DND-41 (cell line): ENCODE measurements around the gene DTNB.
"Not testable (repeated sequence)": the region's sequence is repeated elsewhere in the genome, so short reads cannot be mapped to it uniquely, and the experiment has no call there.

Experiments used
- ATAC-seq: fragments of 200-7000 bp; cut with Tn5 transposase; 3 replicates; pipeline ENCODE4 v1.9.1; 2021; ENCODE audit warnings: low read depth; ENCODE audit not compliant: insufficient read depth
- DNase-seq: peaks from one replicate; pipeline ENCODE4 v3.0.0-alpha.2; 2020
- H2AFZ ChIP-seq: 2 replicates; pipeline ENCODE4 v1.6.0; 2012; ENCODE audit warnings: low read depth, low read length
- H3K27ac ChIP-seq: 2 replicates; pipeline ENCODE4 v1.5.1; 2012; ENCODE audit warnings: low read length, inconsistent platforms
- H3K27me3 ChIP-seq: fragments of 200-600 bp; sonication (generic); 2 replicates; pipeline ENCODE4 v1.6.0; 2012; ENCODE audit warnings: low read length, mild to moderate bottlenecking, inconsistent platforms; ENCODE audit not compliant: insufficient read depth, poor library complexity
- H3K36me3 ChIP-seq: 2 replicates; pipeline ENCODE4 v1.5.1; 2012; ENCODE audit warnings: low read length, inconsistent platforms; ENCODE audit not compliant: insufficient read depth
- H3K4me1 ChIP-seq: 2 replicates; pipeline ENCODE4 v1.5.1; 2012; ENCODE audit warnings: mild to moderate bottlenecking, low read length; ENCODE audit not compliant: insufficient read depth
- H3K4me2 ChIP-seq: 2 replicates; pipeline ENCODE4 v1.6.0; 2012; ENCODE audit warnings: mild to moderate bottlenecking, moderate library complexity, low read length, inconsistent platforms; ENCODE audit not compliant: insufficient read depth
- H3K4me3 ChIP-seq, 2 experiments: fragments of 200-600 bp in 1 of 2; shearing (Covaris generic) in 1 of 2; 2 replicates each; pipeline ENCODE4 v1.5.1; 2012 to 2016; ENCODE audit warnings: inconsistent platforms in 2 of 2, low read length in 2 of 2, mild to moderate bottlenecking in 2 of 2, low read depth in 1 of 2, moderate library complexity in 1 of 2
- H3K79me2 ChIP-seq: 2 replicates; pipeline ENCODE4 v1.6.0; 2012; ENCODE audit warnings: low read length, inconsistent platforms; ENCODE audit not compliant: insufficient read depth
- H3K9ac ChIP-seq: 2 replicates; pipeline ENCODE4 v1.6.0; 2012; ENCODE audit warnings: low read depth, mild to moderate bottlenecking, inconsistent platforms, low read length, moderate library complexity
- H3K9me3 ChIP-seq: 2 replicates; pipeline ENCODE4 v1.5.1; 2012; ENCODE audit warnings: low read length, moderate library complexity, mild to moderate bottlenecking, inconsistent platforms; ENCODE audit not compliant: insufficient read depth, severe bottlenecking
- H4K20me1 ChIP-seq: 2 replicates; pipeline ENCODE4 v1.6.0; 2012; ENCODE audit warnings: low read length; ENCODE audit not compliant: insufficient read depth
- CTCF ChIP-seq: IDR thresholded peaks from 2 replicates; pipeline ENCODE4 v1.5.1; 2012; ENCODE audit warnings: borderline replicate concordance, low read length, moderate library complexity, mild to moderate bottlenecking; ENCODE audit not compliant: poor library complexity, severe bottlenecking; ENCODE audit errors: extremely low read depth
- EZH2 ChIP-seq: IDR thresholded peaks from 3 replicates; pipeline ENCODE4 v1.6.1; 2012; ENCODE audit warnings: borderline replicate concordance, low read depth, mild to moderate bottlenecking, moderate library complexity, low read length, inconsistent platforms; ENCODE audit not compliant: severe bottlenecking

The DTNB gene

GRCh38 chr2:25541378-25541777, 132.0 kb downstream of the DTNB start:
- Histone ChIP-seq H3K9ac (no peak overlapping the region), H3K79me2 (no peaks in the 10 kb centered on the region), H3K27ac (no peak overlapping the region), H3K9me3 (no peaks in the 10 kb centered on the region), H3K4me2 (no peak overlapping the region), H3K4me1 (no peaks in the 10 kb centered on the region), H2AFZ (no peak overlapping the region), H3K36me3 (no peaks in the 10 kb centered on the region), H4K20me1 (no peaks in the 10 kb centered on the region), H3K4me3 (no peak overlapping the region), H3K27me3 (no peaks in the 10 kb centered on the region)
- DNase-seq (no peak), ATAC-seq (no peak)
- TF ChIP-seq CTCF (no peak), EZH2 (no peak)

GRCh38 chr2:25539136-25539535, 134.2 kb downstream of the DTNB start:
- Histone ChIP-seq H4K20me1 (no peaks in the 10 kb centered on the region), H2AFZ (no peak overlapping the region), H3K79me2 (no peaks in the 10 kb centered on the region), H3K4me1 (no peaks in the 10 kb centered on the region), H3K36me3 (peaks cover 4% of the 10 kb centered on the region), H3K27ac (no peak overlapping the region), H3K27me3 (no peaks in the 10 kb centered on the region), H3K4me3 (no peak overlapping the region), H3K9ac (no peak overlapping the region), H3K9me3 (peaks cover 13% of the 10 kb centered on the region), H3K4me2 (no peak overlapping the region)
- no peak for DNase-seq
- no peak for ATAC-seq
- TF ChIP-seq CTCF = no peak
- TF ChIP-seq EZH2 = no peak

- ATAC-seq (no peak), DNase-seq (no peak)
- Histone ChIP-seq H3K4me3 (no peak overlapping the region), H3K9ac (no peak overlapping the region), H4K20me1 (no peaks in the 10 kb centered on the region), H3K4me1 (no peaks in the 10 kb centered on the region), H3K36me3 (peaks cover 4% of the 10 kb centered on the region), H3K27ac (no peak overlapping the region), H3K4me2 (no peak overlapping the region), H3K79me2 (no peaks in the 10 kb centered on the region), H2AFZ (no peak overlapping the region), H3K9me3 (peaks cover 13% of the 10 kb centered on the region), H3K27me3 (no peaks in the 10 kb centered on the region)
- TF ChIP-seq CTCF (no peak), EZH2 (no peak)
Observed at GRCh38 chr2:25537526-25537925, 135.9 kb downstream of the DTNB start.

- H3K79me2 ChIP-seq, H2AFZ ChIP-seq, H3K4me1 ChIP-seq, DNase-seq, H3K36me3 ChIP-seq, ATAC-seq, H4K20me1 ChIP-seq, H3K27me3 ChIP-seq, H3K4me2 ChIP-seq, H3K4me3 ChIP-seq, H3K27ac ChIP-seq, H3K9ac ChIP-seq: not testable (repeated sequence)
- peaks cover 13% of the 10 kb centered on the region for H3K9me3 ChIP-seq
Observed at GRCh38 chr2:25535411-25536289, 137.7 kb downstream of the DTNB start.

- not testable (repeated sequence) for H2AFZ ChIP-seq, H3K4me3 ChIP-seq, H3K27ac ChIP-seq
Observed at GRCh38 chr2:25534937-25535336, 138.4 kb downstream of the DTNB start.

More at GRCh38 chr2:25534937-25535336, 138.4 kb downstream of the DTNB start:
- H3K79me2 ChIP-seq, H3K36me3 ChIP-seq, H3K9ac ChIP-seq, H3K27me3 ChIP-seq, H3K4me2 ChIP-seq, ATAC-seq, DNase-seq, H4K20me1 ChIP-seq, H3K4me1 ChIP-seq: not testable (repeated sequence)
- H3K9me3 ChIP-seq = peaks cover 13% of the 10 kb centered on the region
